SH-SY5Y (cell line): Measurements from ENCODE around the gene SAMM50.

Source experiments
- GATA2 ChIP-seq: IDR thresholded peaks from 2 replicates; pipeline ENCODE4 v1.6.1; 2011; ENCODE audit warnings: mild to moderate bottlenecking, low read depth, low read length
- GATA3 ChIP-seq: IDR thresholded peaks from 2 replicates; pipeline ENCODE4 v1.6.1; 2011; ENCODE audit warnings: low read depth, mild to moderate bottlenecking, low read length, moderate library complexity

- TF ChIP-seq GATA2 (no peak), GATA3 (no peak)
Measured at GRCh38 chr22:43988960-43989359, 33.7 kb downstream of the SAMM50 start.
